HCT116 (cell line): ENCODE data around the gene POLR1A.

Source experiments
- ELF1 ChIP-seq: IDR thresholded peaks from 2 replicates; pipeline ENCODE4 v1.6.1; 2012; ENCODE audit warnings: low read depth, borderline replicate concordance
- EZH2 ChIP-seq: fragments of 200-600 bp; sonication (generic); IDR thresholded peaks from 2 replicates; pipeline ENCODE4 v1.6.1; 2017; ENCODE audit warnings: antibody characterized with exemption, mixed run types
- JUND ChIP-seq: IDR thresholded peaks from 2 replicates; pipeline ENCODE4 v1.6.1; 2012
- POLR2A ChIP-seq: IDR thresholded peaks from 2 replicates; pipeline ENCODE4 v1.7.0; 2011; ENCODE audit warnings: borderline replicate concordance; ENCODE audit not compliant: insufficient read depth, insufficient read length; ENCODE audit errors: extremely low read depth
- SIN3A ChIP-seq: IDR thresholded peaks from 2 replicates; pipeline ENCODE4 v1.6.1; 2012; ENCODE audit warnings: low read depth
- SP1 ChIP-seq: IDR thresholded peaks from 2 replicates; pipeline ENCODE4 v1.6.1; 2012; ENCODE audit warnings: low read depth
- TCF7L2 ChIP-seq: IDR thresholded peaks from 2 replicates; pipeline ENCODE4 v1.7.0; 2011; ENCODE audit warnings: borderline replicate concordance, inconsistent platforms; ENCODE audit not compliant: insufficient read depth, insufficient read length; ENCODE audit errors: extremely low read depth
- YY1 ChIP-seq: IDR thresholded peaks from 2 replicates; pipeline ENCODE4 v1.6.1; 2011; ENCODE audit warnings: low read length, low read depth, moderate library complexity, mild to moderate bottlenecking; ENCODE audit not compliant: insufficient replicate concordance; ENCODE audit errors: extremely low read depth
- TF ChIP-seq, protein P1 (sequence below), 3 experiments: fragments of 200-600 bp in 1 of 3; sonication (generic) in 1 of 3; IDR thresholded peaks in 2 of 3; conservative IDR thresholded peaks in 1 of 3; 2 replicates each; pipeline ENCODE4 v1.5.1; 2012 to 2017; ENCODE audit warnings: low read depth in 2 of 3, low read length in 2 of 3, antibody characterized with exemption in 1 of 3, borderline replicate concordance in 1 of 3, control low read depth in 1 of 3, mild to moderate bottlenecking in 1 of 3, mixed read lengths in 1 of 3, mixed run types in 1 of 3, moderate library complexity in 1 of 3; ENCODE audit not compliant: insufficient read depth in 1 of 3
- TF ChIP-seq, protein P2 (sequence below): IDR thresholded peaks from 2 replicates; pipeline ENCODE4 v1.6.1; 2012
- TF ChIP-seq, protein P3 (sequence below): IDR thresholded peaks from 2 replicates; pipeline ENCODE4 v1.6.1; 2011; ENCODE audit warnings: mild to moderate bottlenecking, low read length, moderate library complexity; ENCODE audit not compliant: insufficient replicate concordance; ENCODE audit errors: extremely low read depth
- TF ChIP-seq, protein P4 (sequence below): IDR thresholded peaks from 2 replicates; pipeline ENCODE4 v1.6.1; 2012; ENCODE audit warnings: low read depth
- TF ChIP-seq, protein P5 (sequence below): IDR thresholded peaks from 2 replicates; pipeline ENCODE4 v1.6.1; 2012

DNA sequence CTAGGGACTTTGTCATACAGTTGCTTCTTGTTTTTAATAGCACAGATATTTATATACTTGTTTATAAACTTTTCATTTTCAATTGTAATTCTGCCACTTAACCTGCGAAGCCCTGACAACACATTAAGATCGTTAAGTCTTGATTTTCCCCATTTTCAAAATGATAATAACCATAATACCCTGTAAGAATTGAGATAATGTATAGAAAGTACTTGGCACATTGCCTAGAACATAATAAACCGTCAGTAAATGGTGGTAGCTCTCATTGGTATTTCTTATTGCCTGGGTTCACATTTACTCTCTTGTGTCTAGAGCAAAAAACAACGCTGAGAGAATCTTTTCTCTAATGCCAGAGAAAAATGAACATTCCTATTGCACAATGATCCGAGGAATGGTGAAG lies 19.0 kb upstream of the POLR1A start:
- TF ChIP-seq, protein P1, sequence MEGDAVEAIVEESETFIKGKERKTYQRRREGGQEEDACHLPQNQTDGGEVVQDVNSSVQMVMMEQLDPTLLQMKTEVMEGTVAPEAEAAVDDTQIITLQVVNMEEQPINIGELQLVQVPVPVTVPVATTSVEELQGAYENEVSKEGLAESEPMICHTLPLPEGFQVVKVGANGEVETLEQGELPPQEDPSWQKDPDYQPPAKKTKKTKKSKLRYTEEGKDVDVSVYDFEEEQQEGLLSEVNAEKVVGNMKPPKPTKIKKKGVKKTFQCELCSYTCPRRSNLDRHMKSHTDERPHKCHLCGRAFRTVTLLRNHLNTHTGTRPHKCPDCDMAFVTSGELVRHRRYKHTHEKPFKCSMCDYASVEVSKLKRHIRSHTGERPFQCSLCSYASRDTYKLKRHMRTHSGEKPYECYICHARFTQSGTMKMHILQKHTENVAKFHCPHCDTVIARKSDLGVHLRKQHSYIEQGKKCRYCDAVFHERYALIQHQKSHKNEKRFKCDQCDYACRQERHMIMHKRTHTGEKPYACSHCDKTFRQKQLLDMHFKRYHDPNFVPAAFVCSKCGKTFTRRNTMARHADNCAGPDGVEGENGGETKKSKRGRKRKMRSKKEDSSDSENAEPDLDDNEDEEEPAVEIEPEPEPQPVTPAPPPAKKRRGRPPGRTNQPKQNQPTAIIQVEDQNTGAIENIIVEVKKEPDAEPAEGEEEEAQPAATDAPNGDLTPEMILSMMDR (IDR thresholded peaks at IDR 0.05 in 2 of 3, conservative IDR thresholded peaks at IDR 0.05 in 1 of 3; ENCODE audit: borderline replicate concordance in 1 of 3, insufficient read depth in 1 of 3, low read depth in 2 of 3, low read length in 2 of 3): no peak
- TF ChIP-seq YY1 (no peak), POLR2A (no peak), SIN3A (no peak), TCF7L2 (no peak), ELF1 (no peak), SP1 (no peak), EZH2 (no peak), JUND (no peak)
- TF ChIP-seq, protein P2, sequence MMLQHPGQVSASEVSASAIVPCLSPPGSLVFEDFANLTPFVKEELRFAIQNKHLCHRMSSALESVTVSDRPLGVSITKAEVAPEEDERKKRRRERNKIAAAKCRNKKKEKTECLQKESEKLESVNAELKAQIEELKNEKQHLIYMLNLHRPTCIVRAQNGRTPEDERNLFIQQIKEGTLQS: no peak
- TF ChIP-seq, protein P3, sequence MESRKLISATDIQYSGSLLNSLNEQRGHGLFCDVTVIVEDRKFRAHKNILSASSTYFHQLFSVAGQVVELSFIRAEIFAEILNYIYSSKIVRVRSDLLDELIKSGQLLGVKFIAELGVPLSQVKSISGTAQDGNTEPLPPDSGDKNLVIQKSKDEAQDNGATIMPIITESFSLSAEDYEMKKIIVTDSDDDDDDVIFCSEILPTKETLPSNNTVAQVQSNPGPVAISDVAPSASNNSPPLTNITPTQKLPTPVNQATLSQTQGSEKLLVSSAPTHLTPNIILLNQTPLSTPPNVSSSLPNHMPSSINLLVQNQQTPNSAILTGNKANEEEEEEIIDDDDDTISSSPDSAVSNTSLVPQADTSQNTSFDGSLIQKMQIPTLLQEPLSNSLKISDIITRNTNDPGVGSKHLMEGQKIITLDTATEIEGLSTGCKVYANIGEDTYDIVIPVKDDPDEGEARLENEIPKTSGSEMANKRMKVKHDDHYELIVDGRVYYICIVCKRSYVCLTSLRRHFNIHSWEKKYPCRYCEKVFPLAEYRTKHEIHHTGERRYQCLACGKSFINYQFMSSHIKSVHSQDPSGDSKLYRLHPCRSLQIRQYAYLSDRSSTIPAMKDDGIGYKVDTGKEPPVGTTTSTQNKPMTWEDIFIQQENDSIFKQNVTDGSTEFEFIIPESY: no peak
- TF ChIP-seq, protein P4, sequence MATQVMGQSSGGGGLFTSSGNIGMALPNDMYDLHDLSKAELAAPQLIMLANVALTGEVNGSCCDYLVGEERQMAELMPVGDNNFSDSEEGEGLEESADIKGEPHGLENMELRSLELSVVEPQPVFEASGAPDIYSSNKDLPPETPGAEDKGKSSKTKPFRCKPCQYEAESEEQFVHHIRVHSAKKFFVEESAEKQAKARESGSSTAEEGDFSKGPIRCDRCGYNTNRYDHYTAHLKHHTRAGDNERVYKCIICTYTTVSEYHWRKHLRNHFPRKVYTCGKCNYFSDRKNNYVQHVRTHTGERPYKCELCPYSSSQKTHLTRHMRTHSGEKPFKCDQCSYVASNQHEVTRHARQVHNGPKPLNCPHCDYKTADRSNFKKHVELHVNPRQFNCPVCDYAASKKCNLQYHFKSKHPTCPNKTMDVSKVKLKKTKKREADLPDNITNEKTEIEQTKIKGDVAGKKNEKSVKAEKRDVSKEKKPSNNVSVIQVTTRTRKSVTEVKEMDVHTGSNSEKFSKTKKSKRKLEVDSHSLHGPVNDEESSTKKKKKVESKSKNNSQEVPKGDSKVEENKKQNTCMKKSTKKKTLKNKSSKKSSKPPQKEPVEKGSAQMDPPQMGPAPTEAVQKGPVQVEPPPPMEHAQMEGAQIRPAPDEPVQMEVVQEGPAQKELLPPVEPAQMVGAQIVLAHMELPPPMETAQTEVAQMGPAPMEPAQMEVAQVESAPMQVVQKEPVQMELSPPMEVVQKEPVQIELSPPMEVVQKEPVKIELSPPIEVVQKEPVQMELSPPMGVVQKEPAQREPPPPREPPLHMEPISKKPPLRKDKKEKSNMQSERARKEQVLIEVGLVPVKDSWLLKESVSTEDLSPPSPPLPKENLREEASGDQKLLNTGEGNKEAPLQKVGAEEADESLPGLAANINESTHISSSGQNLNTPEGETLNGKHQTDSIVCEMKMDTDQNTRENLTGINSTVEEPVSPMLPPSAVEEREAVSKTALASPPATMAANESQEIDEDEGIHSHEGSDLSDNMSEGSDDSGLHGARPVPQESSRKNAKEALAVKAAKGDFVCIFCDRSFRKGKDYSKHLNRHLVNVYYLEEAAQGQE: no peak
- TF ChIP-seq, protein P5, sequence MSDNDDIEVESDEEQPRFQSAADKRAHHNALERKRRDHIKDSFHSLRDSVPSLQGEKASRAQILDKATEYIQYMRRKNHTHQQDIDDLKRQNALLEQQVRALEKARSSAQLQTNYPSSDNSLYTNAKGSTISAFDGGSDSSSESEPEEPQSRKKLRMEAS: no peak
